G401.6 (cell line): ENCODE data around the gene PDS5B.

ENCODE experiments used
- FAIRE-seq: peaks from 2 replicates; lab custom pipeline; 2012; peaks lifted over from hg19 to GRCh38; lab: Jason Lieb, UNC

Gene PDS5B

DNA sequence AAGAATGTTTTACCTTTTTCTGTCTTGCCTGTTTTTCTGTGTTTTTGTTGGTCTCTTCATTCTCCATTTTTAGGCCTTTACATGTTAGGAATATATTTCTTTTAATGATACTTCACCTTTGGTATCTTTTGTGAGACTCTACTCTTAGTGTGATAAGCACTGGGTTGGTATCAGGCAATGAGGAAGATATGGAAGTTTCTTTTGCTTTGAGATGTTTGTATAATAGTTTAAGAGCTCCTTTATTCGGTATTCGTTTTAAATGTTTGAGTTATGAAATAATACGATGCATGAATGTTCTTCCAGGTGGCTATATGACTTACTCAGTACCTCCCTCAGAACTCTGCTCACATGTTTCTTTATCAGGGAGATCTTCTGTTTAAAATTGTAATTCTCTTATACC is 144.8 kb downstream of the PDS5B start:
- FAIRE-seq, result no peak

DNA sequence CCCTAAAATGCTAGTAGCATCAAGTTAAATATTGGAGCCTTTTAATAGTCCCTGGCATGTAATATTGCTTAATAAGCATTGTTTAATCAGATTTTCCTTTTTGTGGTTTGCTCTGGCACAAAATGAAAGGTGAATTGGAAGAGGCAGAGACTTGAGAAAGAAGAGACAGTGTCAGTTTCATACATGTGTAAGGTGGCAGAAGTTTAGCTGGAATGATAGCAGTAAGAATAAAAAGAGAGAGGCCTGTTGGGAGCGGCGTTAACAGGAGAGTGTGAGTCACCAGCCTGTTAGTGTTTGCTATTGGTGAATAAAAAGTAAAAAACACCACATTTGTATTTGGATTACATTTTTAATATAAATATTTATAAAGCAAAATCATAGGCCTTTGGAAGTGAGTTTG is 145.3 kb downstream of the PDS5B start:
- no peak for FAIRE-seq

DNA sequence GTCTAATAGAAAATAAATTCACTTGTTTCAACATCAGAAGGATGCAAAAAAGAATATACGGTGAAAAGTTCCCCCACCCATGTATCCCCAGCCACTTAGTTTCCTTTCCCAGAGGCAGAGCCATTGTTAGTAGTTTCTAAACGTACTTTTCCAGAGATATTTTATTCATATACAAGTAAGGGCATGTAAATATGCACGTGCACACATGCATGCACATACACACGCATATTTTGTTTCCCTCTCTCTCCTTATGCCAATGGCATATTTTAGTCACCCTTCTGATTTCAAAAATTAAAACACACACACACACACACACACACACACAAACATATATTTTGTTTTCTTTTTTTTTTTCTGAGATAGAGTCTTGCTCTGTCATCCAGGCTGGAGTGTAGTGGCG is 147.4 kb downstream of the PDS5B start:
- no peak for FAIRE-seq

DNA sequence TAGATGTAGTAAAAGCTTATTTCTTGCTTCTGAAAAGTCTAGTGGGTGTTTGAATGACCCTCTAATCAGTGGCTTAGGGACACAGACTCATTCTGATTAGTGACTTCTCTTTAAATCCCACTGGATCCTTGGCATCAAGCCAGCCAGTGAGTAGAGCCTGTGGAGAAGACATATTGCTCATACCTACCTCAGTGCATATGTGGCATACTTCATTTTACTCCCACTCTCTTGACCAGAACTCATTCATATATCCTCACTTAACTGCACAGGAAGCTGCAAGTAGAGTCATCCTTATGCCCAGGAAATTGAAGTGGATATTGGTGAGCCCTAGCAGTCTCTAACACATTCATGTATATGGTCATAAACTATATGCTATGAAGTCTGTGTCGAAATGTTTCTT is 148.3 kb downstream of the PDS5B start:
- FAIRE-seq, result no peak

DNA sequence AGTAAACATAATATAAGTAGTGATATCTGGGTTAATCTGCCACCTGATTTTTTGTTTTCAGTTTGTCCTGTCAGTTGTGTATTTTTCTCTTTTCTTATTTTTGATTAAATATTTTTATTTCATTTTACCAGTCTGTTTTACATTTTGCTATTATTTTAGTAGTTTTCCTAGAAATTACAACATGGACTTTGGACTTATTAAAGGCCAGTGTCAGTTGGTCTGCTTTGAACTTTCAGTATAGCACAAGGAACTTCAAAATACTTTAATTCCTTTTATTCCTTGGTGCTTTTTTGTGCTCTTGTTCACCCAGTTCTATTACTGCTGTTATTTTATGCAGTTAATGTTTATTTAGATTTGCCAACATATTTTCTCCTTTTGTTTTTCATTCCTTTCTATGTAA is 149.6 kb downstream of the PDS5B start:
- FAIRE-seq, result peak; percentile 69

DNA sequence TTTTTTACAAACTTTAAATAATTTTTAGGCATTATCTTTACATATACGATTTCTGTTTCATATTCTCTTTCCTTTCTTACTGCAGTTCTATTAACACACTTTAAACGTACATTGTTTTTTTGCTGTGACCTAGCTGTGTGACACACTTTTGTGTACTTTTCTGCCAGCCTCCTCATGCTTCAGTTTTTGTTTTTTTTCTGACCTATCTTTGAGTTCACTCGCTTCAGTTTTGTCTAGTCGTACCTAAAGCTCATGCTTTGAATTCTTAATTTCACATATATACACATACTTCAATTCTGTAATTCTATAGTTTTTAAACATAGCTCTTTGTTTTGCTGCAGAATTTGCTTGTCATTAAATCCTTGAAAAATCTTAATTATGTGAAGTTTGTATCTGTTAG is 150.4 kb downstream of the PDS5B start:
- FAIRE-seq, result no peak

DNA sequence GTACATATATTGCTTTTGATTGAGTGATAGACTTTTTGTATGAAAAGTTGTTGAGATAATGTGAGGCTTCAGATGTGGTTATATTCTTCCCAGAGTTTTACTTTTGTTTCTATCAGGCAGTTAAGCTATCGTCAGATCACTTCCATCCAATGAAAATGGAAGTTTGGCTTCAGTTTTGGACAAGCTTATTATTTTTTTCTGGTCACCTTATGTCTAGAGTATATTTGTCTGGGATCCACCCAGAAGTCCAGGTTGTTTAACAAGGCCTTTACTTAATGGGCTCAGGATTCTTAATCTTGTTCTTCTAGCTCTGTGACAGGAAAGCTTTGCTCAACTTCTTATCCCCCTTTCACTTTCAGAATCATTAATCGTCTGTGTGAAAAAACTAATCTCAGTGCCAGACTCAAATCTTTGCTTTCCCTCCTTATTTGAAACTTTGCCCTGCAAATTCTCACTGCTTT is 150.9 kb downstream of the PDS5B start:
- FAIRE-seq, result no peak

DNA sequence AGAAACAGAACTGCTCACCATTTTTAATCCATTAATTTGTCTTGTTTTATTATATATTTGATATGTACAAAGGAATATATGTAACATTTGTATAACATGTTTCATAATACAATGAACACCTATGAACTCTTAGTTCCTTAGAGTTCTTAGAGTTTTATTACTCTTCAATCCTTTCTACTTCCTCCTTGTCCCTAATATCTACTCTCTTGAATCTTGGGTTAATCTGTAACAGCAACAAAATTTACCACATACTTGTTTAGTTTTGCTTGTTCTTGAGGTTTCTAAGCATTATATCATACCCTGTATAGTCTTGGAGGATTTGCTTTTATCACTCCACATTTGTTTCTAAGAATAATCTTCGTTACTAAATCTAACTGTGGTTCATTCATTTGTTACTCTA is 151.4 kb downstream of the PDS5B start:
- peak; percentile 13 for FAIRE-seq

DNA sequence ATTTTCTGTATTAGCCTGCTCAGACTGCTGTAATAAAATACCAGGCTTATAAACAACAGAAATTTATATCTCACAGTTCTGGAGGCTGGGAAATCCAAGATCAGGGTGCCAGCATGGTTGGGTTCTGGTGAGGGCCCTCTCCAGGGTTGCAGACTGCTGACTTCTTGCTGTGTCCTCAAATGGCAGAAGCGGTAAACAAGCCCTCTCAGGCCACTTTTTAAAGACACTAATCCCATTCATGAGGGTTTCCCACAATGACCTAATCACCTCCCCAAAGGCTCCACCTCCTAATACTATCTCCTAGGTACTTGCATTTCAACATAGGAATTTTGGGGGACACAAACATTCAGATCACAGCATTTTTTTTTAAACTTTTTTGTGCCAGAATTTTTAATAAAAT is 159.3 kb downstream of the PDS5B start:
- FAIRE-seq, result no peak

DNA sequence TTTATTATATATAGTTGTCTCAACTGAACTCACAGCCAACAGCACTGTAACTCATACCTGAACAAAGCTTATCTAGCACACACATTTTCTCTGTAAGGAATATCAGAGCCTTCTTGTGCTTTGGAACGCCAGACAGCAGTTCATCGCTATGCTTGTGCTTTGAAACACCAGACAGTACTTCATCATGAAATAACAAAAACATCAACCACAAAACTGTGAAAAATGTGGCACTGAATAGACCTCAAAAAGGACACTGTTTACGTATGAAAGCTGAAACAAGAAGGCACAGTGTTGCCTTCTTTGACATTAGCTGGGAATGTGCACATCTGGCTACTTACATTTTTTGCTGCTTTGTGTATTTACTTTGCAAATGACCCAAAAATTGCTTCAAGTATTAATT is 160.2 kb downstream of the PDS5B start:
- FAIRE-seq, result no peak

DNA sequence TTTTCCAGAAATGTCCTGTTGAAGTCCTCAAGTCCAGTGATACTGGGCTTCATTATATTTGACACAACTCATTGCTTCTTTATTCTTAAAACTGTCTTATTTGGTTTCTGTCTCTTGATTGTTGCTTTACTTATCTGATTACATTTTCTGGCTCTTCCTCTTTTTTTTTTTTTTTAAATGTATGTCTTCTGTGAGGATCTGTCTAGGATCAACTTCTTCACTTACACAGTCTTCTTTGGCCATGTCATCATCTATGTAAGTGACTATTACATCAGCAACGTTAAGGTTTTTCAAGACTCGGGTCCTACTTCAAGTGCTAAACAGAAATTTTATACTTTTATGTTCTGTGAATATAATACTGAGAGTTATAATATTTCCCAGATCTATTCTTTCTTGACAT is 162.1 kb downstream of the PDS5B start:
- no peak for FAIRE-seq

DNA sequence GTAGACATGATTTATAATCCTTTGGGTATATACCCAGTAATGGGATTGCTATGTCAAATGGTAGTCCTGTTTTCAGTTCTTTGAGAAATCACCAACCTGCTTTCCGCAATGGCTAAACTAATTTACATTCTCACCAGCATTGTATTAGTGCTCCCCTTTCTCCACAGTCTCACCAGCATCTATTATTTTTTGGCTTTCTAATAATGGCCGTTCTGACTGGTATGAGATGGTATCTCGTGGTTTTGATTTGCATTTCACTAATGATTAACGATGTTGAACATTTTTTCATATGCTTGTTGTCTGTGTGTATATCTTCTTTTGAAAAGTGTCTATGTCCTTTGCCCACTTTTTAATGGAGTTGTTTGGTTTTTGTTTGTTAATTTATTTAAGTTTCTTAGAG is 165.1 kb downstream of the PDS5B start:
- no peak for FAIRE-seq

DNA sequence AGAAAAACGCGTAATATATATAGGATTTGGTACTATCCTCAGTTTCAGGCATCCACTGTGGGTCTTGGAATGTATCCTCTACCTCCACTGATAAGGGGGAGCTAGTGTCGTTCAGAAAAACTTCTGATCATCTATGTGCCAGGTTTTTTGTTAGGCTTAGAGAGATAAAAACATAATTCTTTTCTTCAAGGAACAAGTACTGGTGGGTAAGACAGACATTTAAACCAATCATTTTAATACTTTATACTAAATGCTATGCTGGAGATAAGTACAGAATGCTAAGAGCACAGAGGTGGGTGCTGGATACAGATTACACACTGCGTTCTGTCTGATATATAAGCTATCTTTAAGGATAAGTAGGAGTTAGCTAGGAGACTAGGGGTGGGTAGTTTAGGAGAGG is 166.1 kb downstream of the PDS5B start:
- FAIRE-seq, result no peak

DNA sequence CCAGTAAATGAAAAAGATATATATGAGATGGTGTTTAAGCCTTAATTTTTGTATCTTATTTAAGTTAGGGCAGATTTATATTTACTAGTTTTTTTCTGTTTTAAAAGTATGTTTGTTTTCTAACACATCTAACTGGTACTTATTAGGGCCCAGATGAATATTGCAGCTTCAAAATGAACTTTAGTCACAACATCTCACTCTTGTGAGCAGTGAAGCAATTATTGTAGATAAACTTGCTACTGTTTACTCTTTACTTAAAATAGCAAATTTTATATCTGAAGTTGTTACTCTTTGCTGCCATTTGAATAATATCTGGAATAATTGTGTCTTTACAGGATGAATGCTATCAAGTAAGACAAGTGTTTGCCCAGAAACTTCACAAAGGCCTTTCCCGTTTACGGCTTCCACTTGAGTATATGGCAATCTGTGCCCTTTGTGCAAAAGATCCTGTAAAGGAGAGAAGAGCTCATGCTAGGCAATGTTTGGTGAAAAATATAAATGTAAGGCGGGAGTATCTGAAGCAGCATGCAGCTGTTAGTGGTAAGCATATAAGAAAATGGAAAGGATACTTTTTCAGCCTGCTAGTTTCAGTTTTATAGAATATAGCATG is 166.8 kb downstream of the PDS5B start:
- FAIRE-seq, result no peak

DNA sequence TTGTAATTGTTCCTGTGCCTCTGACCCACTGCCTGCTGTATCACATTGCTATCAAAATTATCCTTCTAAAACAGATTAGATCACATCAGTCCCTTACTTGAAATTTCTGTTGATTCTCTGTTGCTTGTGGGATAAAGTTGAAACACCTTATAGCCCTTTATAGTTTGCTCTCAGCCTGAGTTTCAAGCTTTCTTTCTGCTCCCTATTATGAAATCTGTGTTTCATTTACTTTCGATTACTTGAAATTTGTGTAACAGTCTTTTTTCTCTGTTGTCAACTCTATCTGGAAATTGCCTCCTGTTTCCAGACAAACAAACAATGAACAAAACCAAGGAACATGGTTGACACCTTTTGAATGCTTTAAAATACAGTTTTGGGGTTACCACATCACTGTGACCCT is 167.9 kb downstream of the PDS5B start:
- no peak for FAIRE-seq

DNA sequence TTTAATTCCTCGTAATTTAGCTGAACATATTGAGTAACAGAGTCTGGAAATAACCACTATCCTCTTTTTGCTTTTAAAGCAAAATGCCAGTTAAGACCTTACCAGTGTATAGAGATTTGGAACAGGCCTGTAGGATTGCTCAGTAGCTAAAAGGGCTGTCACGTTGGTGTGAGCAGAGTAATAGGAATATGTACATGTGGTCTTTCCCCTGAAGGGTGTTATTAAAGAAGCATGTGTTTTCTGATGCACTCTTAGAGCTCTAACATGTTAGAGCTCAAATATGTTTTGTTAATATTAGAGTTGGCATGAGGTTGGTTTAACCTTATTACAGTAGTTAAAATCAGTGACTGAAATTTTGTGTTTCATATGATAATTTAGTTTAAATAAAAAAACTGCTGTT is 172.9 kb downstream of the PDS5B start:
- FAIRE-seq, result no peak

DNA sequence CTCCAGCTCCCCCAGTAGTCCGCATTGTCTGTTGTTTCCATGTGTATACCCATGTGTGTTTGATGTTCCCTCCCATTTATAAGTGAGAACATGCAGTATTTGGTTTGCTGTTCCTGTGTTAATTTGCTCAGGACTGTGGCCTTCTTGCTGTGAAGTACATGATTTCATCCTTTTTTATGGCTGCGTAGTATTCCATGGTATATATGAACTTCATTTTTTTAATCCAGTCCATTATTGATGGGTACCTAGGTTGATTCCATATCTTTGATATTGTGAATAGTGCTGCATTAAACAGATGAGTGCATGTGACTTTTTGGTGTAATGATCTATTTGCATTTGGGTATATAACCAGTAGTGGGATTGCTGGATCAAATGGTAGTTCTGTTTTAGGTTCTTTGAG is 175.2 kb downstream of the PDS5B start:
- no peak for FAIRE-seq

DNA sequence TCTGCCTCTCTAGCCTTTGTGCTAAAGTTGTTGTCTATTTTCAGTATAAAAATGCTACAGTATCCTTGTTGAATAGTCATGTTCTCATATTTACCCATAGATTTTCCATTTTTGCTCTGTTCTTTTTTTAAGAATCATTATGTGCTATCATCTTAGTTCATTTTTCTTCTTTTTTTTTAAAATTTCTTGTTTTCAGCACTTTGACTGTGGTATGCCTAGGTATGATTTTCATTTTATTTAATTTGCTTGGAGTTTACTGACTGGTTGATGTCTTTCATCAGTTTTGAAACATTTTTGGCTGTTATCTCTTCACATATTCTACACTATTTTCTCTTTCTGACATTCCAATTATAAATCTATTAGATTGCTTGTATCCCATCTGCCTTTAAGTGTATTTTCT is 192.9 kb downstream of the PDS5B start:
- FAIRE-seq, result no peak

DNA sequence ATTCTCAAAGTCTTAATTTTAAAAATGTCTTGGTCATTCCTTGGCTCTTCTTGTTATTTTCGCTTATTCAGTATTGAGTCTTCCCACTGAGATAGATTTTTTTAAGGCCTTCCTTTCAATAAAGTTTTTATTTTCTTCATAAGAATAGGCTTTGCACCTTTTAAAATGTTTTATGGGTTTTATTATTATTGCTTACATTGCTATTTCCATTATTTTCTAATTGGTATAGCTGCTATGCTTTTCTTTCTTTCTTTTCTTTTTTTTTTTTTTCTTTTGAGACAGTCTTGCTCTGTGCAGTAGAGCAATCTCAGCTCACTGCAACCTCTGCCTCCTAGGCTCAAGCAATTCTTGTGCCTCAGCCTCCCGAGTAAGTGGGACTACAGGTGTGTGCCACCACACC is 195.7 kb downstream of the PDS5B start:
- peak; percentile 17 for FAIRE-seq

DNA sequence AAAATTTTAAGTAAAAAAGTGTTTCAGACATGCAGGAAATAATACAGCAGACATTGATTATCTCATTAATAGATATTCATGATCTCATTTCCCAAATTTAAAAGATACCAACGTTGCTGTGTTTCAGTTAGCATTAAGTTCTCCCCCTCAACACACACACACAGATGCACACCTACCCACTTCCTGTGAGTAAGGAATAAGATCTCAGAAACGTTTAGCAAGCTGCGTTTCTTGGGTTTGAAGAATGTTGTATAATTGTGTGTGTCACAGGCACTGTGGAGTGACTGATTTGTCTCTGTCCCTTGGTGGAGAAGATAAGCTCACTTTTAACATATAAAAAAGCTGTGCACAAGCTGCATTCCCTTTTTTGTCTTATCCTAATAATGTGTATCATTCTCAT is 196.8 kb downstream of the PDS5B start:
- no peak for FAIRE-seq

DNA sequence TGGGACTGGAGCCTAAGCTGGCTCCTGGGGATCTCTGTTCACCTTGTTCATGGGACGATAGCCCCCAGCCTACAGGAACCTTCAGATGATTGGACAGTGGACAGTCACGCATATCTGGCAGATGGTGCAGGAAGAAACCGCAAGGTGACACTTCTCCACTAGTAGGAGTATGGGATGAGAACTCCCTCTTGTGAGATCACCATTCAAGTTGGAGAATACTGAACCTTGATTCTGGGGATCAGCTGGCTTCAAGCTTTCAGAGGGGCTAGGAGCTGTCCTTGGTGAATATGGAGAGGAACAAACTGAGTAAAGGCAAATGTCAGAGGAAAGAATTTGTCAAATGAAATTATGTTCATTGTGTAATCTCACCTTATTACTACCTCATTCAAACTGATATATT is 204.5 kb downstream of the PDS5B start:
- FAIRE-seq, result no peak

DNA sequence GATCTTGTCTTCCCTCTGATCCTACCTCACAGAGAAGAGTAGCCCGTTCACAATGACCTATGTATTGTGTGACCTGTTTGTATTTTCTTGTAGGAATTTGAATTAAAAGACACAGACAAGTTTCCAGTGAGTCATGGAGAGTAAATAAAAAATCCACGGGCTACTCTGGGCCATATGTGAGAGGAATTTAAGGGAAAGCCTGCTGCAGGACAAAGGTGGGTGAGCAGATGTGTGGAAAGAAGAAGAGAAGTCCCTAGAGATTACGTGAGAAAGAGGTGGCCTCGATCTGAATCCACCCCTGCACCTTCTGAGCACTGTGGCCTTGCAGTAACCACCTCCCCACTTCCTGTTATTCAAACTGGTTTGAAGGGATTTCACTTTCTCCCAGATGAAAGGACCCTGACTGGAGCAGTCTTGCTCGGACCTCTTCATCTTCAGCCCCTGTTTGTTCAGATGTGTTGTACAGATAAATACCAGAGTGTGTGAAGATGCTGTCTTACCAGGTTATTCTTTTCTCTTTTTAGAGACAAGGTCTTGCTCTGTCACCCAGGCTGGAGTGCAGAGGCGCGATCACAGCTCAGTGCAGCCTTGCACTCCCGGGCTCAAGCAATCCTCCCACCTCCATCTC is 205.4 kb downstream of the PDS5B start:
- no peak for FAIRE-seq

DNA sequence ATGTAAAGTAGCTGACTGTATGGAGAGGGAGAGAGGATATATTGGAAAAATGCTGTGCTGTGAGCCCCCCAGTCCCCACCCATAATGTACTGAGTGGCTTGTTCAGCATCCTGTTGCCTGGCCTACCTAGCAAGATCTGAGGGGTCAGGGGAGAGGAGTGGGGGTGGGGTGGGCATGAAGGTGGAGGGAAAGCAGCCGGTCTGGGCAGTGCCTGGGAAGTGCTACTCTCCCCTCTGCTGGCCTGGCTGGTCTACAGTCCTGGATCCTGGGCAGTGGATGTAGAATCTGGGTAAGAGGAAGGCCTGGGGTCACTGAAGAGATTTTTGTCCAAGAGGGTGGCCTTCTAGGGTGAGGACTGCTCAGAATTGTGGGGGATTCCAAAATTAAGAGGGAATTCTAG is 210.5 kb downstream of the PDS5B start:
- no peak for FAIRE-seq

DNA sequence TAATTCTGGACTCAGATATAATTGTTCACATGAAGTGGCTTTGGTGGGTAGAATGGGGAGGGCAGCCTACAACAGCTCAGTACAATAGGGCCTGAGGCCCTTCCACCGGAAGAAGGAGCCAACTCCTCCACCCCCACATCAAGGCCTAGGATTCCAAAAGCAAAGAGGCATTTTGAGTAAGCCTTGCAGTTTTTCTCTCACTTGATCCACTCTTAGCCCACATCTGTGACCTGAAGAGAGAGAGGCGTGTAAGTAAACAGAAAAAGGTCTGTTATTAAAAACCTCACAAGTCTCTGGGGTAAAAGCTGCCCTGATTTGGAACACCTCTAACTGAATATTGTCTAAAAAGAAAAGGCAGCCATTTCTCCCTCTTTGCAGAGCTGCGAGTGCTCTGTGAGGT is 215.9 kb downstream of the PDS5B start:
- no peak for FAIRE-seq
